Activated CD4-positive, alpha-beta T cell treated with anti-CD3 and anti-CD28 coated beads for 36 hours (primary cell): ENCODE measurements around the gene MAD1L1. TPM values are rescaled to one million over a fixed set of nuclear protein-coding genes. Genes with fewer than 3 reads are reported as not detected.

Experiments used
- ATAC-seq: fragments of 200-7000 bp; cut with Tn5 transposase; one replicate; pipeline ENCODE4 v1.10.0; 2021; ENCODE audit warnings: mild to moderate bottlenecking, moderate library complexity
- CTCF ChIA-PET: fragments of 350-600 bp; sonication (Branson Sonifier 250); formaldehyde crosslinking; loops from one replicate; lab custom pipeline; 2021; ENCODE audit warnings: antibody characterized with exemption; lab: Charles Lee
- POLR2A ChIA-PET: fragments of 350-600 bp; sonication (Branson Sonifier 250); formaldehyde crosslinking; loops from one replicate; lab custom pipeline; 2021; ENCODE audit warnings: antibody characterized with exemption, inconsistent platforms; lab: Charles Lee
- DNase-seq: peaks from one replicate; pipeline ENCODE4 v3.0.0-alpha.2; 2020
- H3K27ac Mint-ChIP-seq: one replicate; pipeline ENCODE4 v1.8.0; 2021; ENCODE audit warnings: mixed read lengths
- H3K27me3 Mint-ChIP-seq: one replicate; pipeline ENCODE4 v1.8.0; 2021; ENCODE audit warnings: mixed read lengths
- H3K36me3 Mint-ChIP-seq: one replicate; pipeline ENCODE4 v1.8.0; 2021; ENCODE audit warnings: low read depth, mixed read lengths
- H3K4me1 Mint-ChIP-seq: one replicate; pipeline ENCODE4 v1.8.0; 2021; ENCODE audit warnings: mixed read lengths
- H3K4me3 Mint-ChIP-seq: one replicate; pipeline ENCODE4 v1.8.0; 2021; ENCODE audit warnings: mild to moderate bottlenecking, moderate library complexity, mixed read lengths
- H3K9me3 Mint-ChIP-seq: one replicate; pipeline ENCODE4 v1.8.0; 2021; ENCODE audit warnings: low read depth, mixed read lengths
- intact Hi-C, 2 experiments: fragments of 100-400 bp; cut with DNase I in 1 of 2; cut with micrococcal nuclease in 1 of 2; formaldehyde crosslinking; loops; one replicate each; pipeline versions ENCODE4 v1.14.2 to v1.15.1; 2022 to 2024; cut with DNase I, micrococcal nuclease
- total RNA-seq, 2 experiments: library from RNA; stranded (reverse); gene quantifications; one replicate each; pipeline ENCODE4 v1.2.3, GENCODE V29; 2021

The MAD1L1 gene
- total RNA-seq, 2 experiments from 2014 or later, result 50.2 to 61.7 TPM

DNA sequence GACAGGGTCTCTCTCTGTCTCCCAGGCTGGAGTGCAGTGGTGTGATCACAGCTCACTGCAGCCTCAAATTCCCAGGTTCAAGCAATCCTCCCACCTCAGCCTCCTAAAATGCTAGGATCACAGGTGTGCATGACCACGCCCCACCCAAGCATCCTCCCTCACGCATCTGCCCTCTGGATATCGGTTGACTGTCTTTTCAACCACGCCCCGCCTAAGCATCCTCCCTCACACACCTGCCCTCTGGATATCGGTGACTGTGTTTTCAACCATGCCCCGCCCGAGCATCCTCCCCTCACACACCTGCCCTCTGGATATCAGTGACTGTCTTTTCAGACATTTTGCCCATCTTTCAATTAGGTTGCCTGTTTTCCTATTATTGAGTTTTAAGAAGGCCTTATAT, 140.5 kb downstream of the MAD1L1 start:
- no peaks in the 10 kb centered on the region for H3K36me3 Mint-ChIP-seq
- POLR2A ChIA-PET, result no interaction called here
- no peaks in the 10 kb centered on the region for H3K27me3 Mint-ChIP-seq
- H3K4me3 Mint-ChIP-seq, result no peak overlapping the region
- no peak overlapping the region for H3K27ac Mint-ChIP-seq
- intact Hi-C loops, result no loop called here
- CTCF ChIA-PET, result no interaction called here
- H3K9me3 Mint-ChIP-seq, result no peaks in the 10 kb centered on the region
- peaks cover 12% of the 10 kb centered on the region for H3K4me1 Mint-ChIP-seq
- ATAC-seq (no peak), DNase-seq (no peak)

DNA sequence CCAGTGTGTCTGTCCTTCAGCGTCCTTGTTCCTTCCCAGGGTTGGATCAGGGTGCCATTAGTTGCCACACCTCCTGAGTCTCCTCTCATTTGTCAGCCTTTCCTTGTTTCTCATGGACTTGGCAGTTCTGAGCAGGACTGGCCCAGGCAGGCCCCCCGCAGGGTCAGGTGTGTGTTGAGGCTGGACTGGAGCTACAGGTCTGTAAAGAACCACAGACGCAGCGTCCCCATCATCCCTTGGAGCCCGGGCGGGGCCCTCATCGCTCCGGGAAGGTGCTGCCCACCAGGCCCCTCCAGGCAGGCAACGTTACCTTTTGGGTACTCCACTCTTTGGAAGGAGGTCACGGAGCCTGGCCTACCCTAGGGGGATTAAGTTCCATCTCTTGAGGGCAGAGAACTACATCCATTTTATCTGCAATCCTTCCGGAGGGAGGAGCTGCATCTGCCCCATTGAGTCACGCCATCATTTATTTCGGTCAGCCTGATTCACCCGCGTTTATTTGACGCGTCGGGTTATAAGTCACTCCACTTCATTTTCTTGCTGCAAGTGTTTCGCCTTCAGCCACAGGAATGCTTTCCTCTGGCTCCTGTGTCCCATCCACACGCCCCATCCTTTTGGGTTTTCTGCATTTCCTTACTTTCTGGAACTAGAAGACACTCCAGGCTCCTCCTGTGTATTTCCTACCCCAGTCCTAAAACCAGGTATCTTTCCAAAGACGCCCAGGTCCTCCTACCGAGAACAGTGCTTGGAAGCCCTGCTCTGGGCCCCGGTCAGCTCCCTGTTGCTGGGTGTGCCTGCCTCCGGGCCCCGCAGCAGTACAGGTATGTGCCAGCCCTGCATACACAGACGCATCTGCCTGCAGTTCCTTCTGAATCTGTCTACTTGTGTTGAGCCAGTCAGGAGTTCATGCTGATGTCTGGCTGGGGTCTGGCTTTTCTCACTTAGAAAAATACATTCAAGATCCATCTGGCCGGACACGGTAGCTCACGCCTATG, 141.9 kb downstream of the MAD1L1 start:
- Mint-ChIP-seq H3K4me3 (no peak overlapping the region), H3K36me3 (no peaks in the 10 kb centered on the region), H3K27me3 (no peaks in the 10 kb centered on the region), H3K4me1 (peaks cover 10% of the 10 kb centered on the region), H3K27ac (no peak overlapping the region), H3K9me3 (no peaks in the 10 kb centered on the region)
- intact Hi-C loops, result no loop called here
- DNase-seq, result no peak
- no peak for ATAC-seq
- CTCF ChIA-PET, result no interaction called here
- POLR2A ChIA-PET, result no interaction called here

DNA sequence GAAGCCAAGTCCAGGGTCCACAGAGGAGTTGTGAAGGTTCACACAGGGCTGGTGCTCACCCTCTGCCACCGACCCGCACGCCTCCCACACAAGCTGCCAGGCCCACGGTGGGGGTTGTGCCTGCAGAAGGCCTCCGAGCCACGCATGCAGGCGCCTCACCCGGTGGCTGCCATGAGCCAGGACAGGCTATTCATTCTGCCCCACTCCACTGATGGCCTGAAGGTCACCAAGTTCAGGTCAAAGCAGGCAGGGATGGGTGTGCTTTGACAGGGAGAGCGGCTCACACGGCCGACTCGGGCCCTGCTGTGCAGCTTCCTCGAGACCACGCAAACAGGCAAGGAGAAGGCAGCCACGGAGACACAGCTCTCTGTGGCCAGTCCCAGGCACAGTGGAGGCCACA, 143.9 kb downstream of the MAD1L1 start:
- ATAC-seq, result no peak
- H3K9me3 Mint-ChIP-seq, result no peaks in the 10 kb centered on the region
- H3K4me1 Mint-ChIP-seq, result peaks cover 23% of the 10 kb centered on the region
- H3K27ac Mint-ChIP-seq, result no peak overlapping the region
- no peaks in the 10 kb centered on the region for H3K36me3 Mint-ChIP-seq
- ChIA-PET CTCF (no interaction called here), POLR2A (no interaction called here)
- no peak overlapping the region for H3K4me3 Mint-ChIP-seq
- no peak for DNase-seq
- intact Hi-C loops, result no loop called here
- H3K27me3 Mint-ChIP-seq, result no peaks in the 10 kb centered on the region

DNA sequence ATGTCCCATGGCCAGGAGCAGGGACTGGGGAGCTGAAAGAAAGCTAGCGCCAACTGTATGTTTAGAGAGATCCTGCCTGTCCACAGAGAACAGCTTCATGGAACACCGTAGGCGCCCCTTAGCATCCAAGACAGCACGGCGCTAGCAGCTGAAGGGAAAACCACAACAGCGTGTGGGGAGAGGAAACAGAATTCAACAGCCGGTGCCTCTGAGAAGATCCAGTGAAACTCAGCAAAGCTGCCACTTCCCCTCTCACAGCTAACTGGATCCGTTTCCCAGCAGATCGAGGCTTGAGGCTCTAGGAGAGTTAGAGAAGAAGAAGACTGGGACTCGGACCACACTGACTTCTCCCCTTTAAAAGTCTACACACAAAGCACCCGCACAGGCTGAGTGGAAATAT, 145.0 kb downstream of the MAD1L1 start:
- H3K4me3 Mint-ChIP-seq, result no peak overlapping the region
- DNase-seq (no peak), ATAC-seq (no peak)
- H3K4me1 Mint-ChIP-seq, result peaks cover 23% of the 10 kb centered on the region
- no peak overlapping the region for H3K27ac Mint-ChIP-seq
- intact Hi-C loops, result no loop called here
- no peaks in the 10 kb centered on the region for H3K9me3 Mint-ChIP-seq
- H3K36me3 Mint-ChIP-seq, result peaks cover 4% of the 10 kb centered on the region
- H3K27me3 Mint-ChIP-seq, result no peaks in the 10 kb centered on the region
- ChIA-PET CTCF (interaction anchor here (1.2 kb wide), 1 partner anchor 287 kb away, joined by 3 read pairs; no protein-coding TSS in a partner anchor), POLR2A (no interaction called here)

DNA sequence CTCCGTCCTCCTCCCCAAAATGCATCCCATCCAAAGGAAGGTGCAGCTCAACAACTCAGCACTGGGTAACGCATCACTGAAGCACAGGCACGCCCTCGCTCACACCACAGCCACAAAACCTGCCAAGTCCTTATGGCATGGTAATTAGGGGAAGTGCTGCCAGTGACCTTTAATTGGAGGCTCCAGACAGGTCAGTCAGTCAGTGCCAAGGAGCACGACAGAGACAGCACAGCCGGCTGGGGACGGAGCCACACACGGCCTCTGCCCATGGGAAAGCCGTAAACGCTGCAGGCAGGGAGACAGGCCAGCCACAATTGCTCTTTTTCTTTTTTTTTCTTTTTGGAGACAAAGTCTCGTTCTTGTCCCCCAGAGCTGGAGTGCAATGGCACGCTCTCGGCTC, 146.5 kb downstream of the MAD1L1 start:
- H3K9me3 Mint-ChIP-seq, result no peaks in the 10 kb centered on the region
- ChIA-PET CTCF (interaction anchor here (0.6 kb wide), 1 partner anchor 71 kb away, joined by 3 read pairs; no protein-coding TSS in a partner anchor), POLR2A (no interaction called here)
- no peak overlapping the region for H3K27ac Mint-ChIP-seq
- H3K27me3 Mint-ChIP-seq, result no peaks in the 10 kb centered on the region
- no peak overlapping the region for H3K4me3 Mint-ChIP-seq
- intact Hi-C loops, result no loop called here
- ATAC-seq (no peak), DNase-seq (no peak)
- peaks cover 4% of the 10 kb centered on the region for H3K36me3 Mint-ChIP-seq
- H3K4me1 Mint-ChIP-seq, result peaks cover 23% of the 10 kb centered on the region

DNA sequence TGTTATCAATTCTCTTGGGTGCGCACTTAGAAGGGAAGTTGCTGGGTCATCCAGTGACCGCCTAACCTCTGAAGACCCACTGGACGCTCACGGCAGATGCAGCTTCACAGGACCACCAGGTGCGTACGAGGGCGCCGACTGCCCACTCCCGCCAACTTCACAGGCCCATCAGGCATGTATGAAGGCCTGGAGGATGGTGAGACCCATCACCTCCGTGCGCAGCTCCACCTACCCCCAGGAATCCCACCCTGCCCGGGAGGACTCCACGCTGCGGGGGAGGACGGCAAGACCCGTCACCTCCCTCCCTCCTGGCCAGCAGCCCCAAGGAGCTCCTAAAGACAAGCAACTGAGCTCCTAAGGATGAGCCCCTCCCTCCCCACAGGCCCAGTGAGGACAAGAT, 146.9 kb downstream of the MAD1L1 start:
- Mint-ChIP-seq H3K27ac (no peak overlapping the region), H3K36me3 (peaks cover 4% of the 10 kb centered on the region), H3K4me1 (peaks cover 23% of the 10 kb centered on the region), H3K9me3 (no peaks in the 10 kb centered on the region), H3K4me3 (no peak overlapping the region), H3K27me3 (no peaks in the 10 kb centered on the region)
- CTCF ChIA-PET, result no interaction called here
- DNase-seq, result no peak
- POLR2A ChIA-PET, result no interaction called here
- intact Hi-C loops, result no loop called here
- no peak for ATAC-seq

DNA sequence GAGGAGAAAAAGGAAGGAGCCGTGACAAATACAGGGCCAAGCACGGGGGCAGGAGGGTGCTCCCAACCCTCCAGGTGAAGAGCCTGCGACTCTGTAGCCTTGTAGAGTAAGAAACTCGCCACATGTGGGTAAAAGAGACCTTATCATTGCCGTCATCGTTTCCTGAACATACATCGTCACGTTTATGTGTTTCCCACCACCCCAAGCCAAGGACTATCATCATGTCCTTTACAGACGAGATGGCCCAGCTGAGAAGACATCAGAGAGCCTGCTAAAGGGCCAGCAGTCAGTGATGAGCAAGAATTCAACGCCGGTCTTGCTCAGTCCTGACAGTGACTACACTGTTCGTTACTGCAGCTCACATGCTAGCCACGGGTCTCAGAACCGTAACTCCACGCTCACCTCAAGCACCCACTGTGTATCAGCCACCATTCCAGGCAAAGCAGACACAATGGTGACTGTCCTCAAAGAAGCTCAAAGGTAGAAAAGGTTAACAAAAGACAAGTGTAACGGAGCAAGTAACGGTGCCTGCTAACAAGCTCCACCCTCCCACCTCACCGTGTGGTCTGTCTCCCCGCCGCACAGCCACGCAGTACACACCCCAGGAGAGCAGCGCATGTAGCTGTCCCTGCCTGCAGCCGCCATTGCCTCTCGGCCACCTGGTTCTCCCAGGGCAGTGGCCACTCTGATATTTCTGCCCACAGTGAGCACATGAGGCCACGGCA, 147.8 kb downstream of the MAD1L1 start:
- H3K9me3 Mint-ChIP-seq, result no peaks in the 10 kb centered on the region
- no peaks in the 10 kb centered on the region for H3K27me3 Mint-ChIP-seq
- peak overlapping the region; percentile 65 for H3K27ac Mint-ChIP-seq
- H3K4me3 Mint-ChIP-seq, result no peak overlapping the region
- H3K36me3 Mint-ChIP-seq, result peaks cover 4% of the 10 kb centered on the region
- ChIA-PET POLR2A (no interaction called here), CTCF (interaction anchor here (0.8 kb wide), 1 partner anchor 210 kb away, joined by 3 read pairs; no protein-coding TSS in a partner anchor)
- no peak for DNase-seq
- ATAC-seq, result peak; percentile 47
- peaks cover 23% of the 10 kb centered on the region for H3K4me1 Mint-ChIP-seq
- intact Hi-C loops, result no loop called here

DNA sequence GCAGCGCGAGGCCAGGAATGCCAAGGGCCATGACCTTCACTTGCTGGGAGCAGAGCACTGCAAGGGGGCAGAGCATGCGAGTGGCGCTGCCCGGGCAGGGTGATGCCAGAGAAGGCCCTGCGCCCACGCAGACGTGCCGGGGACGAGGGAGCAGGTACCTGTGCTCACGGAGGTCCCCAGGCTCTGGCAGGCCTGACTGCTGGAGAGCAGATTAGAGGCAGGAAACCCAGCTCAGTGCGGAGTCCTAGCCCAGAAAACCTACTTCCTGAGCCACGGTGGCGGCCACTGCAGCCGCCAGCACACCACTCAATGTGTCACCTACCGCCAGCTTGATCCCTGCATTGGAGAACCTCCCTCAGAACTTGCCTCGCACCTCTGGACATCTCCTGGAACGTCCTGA, 148.4 kb downstream of the MAD1L1 start:
- DNase-seq (peak; percentile 48), ATAC-seq (peak; percentile 68)
- Mint-ChIP-seq H3K27me3 (no peaks in the 10 kb centered on the region), H3K4me3 (no peak overlapping the region), H3K4me1 (peaks cover 28% of the 10 kb centered on the region), H3K9me3 (no peaks in the 10 kb centered on the region), H3K27ac (no peak overlapping the region), H3K36me3 (peaks cover 4% of the 10 kb centered on the region)
- CTCF ChIA-PET, result interaction anchor here (0.8 kb wide), 1 partner anchor 210 kb away, joined by 3 read pairs; no protein-coding TSS in a partner anchor
- intact Hi-C loops, result no loop called here
- POLR2A ChIA-PET, result no interaction called here

DNA sequence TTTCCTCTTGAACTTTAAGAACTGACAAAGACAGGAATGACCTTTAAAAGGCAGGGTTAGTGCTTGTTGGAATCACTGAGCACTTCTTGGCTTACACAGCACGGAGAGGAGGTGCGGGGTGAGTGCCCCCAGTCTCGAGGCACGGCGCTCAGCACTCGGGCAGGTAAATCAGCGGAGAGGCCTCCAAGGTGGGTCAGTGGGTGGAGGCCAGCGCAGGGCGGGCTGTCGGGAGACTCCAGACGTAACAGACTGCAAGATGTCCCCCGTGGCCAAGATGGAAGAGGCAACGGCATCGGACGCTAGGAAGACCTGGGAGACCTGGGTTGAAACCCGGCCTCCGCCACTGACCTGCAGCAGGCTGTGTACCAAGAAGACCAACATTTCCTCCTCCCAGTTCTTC, 149.4 kb downstream of the MAD1L1 start:
- intact Hi-C loops, result no loop called here
- ChIA-PET POLR2A (no interaction called here), CTCF (no interaction called here)
- H3K27ac Mint-ChIP-seq, result no peak overlapping the region
- H3K4me1 Mint-ChIP-seq, result peaks cover 28% of the 10 kb centered on the region
- H3K27me3 Mint-ChIP-seq, result no peaks in the 10 kb centered on the region
- DNase-seq, result no peak
- no peak for ATAC-seq
- H3K4me3 Mint-ChIP-seq, result no peak overlapping the region
- peaks cover 4% of the 10 kb centered on the region for H3K36me3 Mint-ChIP-seq
- no peaks in the 10 kb centered on the region for H3K9me3 Mint-ChIP-seq

DNA sequence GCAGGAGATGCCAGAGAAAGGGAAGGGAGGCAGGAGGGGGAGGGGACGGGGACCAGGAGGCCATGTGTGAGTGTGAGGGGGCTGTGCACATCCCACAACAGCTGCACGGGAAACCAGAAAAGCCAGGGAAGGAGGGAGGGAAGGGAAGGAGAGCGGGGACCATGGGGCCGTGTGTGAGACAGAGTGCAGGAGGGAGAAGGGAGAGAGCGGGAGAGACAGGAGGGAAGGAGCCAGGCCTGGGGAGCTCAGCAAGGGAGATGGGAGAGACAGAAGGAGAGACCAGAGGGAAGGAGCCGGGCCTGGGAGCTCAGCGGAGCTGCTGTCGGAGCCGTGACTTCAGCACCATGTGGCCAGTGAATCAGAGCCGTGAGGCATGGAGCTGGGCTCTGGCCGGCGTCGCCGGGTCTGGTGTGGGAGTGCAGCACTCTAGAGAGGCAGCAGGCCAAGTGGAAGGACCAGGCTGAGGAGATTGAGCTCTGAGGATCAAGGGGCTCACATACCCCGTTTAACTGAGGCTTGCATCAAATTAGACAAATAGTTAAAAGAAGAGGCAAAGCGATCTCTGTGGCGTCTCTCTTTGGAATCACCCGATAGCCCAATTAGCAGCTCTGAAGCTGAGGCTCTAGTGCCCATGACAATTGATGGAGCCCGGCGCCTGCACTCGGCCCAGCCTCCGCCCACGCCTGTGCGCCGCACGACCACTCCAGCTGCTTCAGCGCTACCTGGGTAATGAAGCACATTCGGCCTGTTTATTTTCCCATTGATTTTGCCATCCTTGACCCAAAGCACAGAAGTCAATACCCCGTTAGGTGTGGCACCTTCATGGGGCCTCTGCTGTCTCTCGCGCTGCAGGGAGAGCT, 150.4 kb downstream of the MAD1L1 start:
- DNase-seq, result no peak
- Mint-ChIP-seq H3K27ac (no peak overlapping the region), H3K27me3 (no peaks in the 10 kb centered on the region), H3K9me3 (no peaks in the 10 kb centered on the region), H3K36me3 (peaks cover 4% of the 10 kb centered on the region), H3K4me1 (peaks cover 21% of the 10 kb centered on the region), H3K4me3 (no peak overlapping the region)
- intact Hi-C loops, result no loop called here
- ChIA-PET CTCF (interaction anchor here (0.6 kb wide), 1 partner anchor 164 kb away, joined by 3 read pairs; no protein-coding TSS in a partner anchor), POLR2A (no interaction called here)
- ATAC-seq, result no peak
